GM21528 (cell line): Measurements from ENCODE around the gene TMEM161B.
"Not testable (repeated sequence)": the region's sequence is repeated elsewhere in the genome, so short reads cannot be mapped to it uniquely, and the experiment has no call there.

Experiments
- ATAC-seq: cut with Tn5 transposase; IDR thresholded peaks from one replicate; pipeline ENCODE4 v1.9.1; 2021; ENCODE audit warnings: mild to moderate bottlenecking, moderate library complexity; ENCODE audit not compliant: unreplicated experiment, low FRiP score

The TMEM161B gene

DNA sequence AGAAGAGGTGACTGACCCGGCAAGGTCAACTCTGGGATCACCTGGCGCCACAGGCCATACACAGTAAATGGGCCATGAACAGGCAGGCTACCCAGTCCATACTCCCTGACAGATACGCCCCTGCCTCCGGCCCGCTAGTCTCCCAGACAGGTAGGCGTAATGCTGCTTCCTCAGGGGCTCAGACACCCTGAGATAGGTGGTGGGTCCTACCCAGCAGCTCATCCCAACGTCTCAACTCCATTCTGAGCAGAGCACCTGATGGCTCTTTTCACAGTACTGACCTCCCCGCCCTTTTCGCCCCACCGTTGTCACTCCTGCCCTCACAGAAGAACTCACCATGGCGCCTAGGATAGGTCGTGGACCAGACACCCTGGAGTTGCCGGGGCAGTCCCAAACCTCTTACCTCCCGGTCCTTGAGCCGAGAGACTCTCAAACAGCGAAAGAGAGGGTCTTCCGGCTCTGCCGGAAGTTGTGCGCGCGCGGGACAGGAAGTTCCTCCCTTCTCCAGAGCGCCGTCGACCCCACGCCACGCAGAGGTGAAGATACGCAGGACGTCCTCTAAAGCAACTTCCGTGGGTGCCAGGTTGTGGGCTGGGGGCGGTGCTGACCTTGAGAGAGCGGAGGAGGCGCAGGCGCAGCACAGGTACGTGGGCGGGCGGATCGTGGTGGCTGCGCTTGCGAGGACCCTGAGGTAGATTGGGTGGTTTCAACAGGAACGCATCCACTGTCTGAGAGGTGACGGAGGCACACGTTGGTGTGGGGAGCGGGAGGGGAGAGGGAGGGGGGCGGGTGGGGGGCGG lies at the start of gene TMEM161B:
Gene TMEM161B (minus strand): TSS at position 461 of the 800 bp plus-strand sequence. CDS start 122 bp downstream, at position 339.
- peak; percentile 99 for ATAC-seq

GRCh38 chr5:88304356-88304755 lies 35.7 kb upstream of the TMEM161B start:
- ATAC-seq: no peak

- no peak for ATAC-seq
Observed at GRCh38 chr5:88298425-88298824, 29.8 kb upstream of the TMEM161B start.

DNA sequence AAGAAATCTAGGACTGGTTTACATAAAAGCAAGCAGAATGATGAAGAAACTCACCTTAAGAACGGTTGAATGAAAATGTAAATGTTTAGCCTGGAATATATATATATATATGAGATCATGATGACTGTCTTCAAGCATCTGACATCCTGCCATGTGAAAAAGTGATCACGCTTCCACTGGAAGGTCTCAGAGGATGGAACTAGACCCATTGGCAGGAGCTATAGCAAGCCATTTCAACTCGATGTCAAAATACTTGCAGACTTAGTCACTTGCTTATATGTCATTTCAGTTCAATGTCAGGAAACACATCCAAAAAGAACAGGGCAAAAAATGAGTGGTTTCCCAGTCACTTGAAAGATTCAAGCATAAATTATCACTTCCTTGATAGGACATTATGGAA lies 22.2 kb upstream of the TMEM161B start:
- ATAC-seq: no peak

DNA sequence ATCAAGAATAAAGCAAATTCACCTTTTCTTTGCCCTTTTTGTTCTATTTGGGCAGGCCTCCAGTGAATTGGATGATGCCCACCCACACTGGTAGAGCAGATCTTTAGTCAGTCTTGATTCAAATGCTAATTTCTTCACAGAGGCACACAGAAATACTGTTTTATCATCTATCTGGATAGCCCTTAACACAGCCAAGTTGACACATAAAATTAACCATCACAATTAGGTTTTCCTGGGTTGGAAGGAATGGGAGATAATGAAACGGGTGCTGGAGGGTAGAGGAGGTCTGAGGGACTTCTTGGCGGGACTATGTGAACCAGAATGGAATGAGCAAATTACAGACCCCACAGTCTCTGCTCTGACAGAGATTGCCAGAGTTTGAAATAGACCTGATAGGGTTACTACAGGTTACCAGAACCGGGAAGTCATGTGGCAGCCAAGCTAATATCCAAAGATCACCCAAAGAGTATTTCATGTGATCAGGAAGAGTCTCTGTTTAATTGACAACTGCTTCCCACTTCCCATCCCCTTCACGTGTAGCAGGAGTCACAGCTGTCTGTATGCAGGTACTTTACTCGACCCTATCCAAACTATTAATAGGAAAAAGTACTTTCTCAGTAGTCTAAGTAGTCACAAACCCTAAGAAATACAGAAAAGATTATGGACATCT lies 20.0 kb upstream of the TMEM161B start:
- no peak for ATAC-seq

- ATAC-seq: no peak
Observed at GRCh38 chr5:88287846-88288527, 19.3 kb upstream of the TMEM161B start.

DNA sequence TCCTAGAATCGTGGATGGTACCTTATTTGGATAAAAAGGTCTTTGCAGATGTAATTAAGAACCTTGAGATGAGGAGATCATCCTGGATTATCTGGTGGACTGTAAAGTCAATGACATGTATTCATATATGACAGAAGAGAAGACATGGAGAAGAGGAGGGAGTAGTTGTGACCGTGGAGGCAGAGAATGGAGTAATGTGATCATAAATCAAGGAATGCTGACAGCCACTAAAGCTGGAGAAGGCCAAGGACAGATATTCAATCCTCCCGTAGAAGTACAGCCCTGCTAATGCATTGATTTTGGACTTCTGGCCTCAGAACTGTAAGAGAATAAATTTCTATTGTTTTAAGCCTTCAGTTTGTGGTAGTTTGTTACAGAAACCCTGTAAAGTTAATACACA lies 18.7 kb upstream of the TMEM161B start:
- no peak for ATAC-seq

DNA sequence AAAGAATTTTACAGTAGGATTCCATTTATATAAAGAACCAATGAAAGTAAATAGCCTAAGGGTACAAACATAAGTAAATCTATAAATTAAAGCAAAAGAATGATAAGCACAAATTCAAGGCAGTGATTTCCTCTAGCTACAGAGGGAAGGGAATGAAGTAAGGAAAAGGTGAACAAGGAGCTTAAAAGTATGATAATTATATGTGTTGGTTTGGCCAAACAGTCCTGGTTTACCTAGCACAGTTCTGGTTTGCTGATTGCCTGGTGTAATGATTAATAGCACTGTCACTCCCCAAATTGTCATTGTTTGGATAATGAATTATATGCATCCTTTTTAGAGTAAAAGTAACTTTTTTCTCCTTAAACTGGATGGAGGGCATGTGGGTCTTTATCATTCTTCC lies 15.0 kb upstream of the TMEM161B start:
- ATAC-seq: no peak

DNA sequence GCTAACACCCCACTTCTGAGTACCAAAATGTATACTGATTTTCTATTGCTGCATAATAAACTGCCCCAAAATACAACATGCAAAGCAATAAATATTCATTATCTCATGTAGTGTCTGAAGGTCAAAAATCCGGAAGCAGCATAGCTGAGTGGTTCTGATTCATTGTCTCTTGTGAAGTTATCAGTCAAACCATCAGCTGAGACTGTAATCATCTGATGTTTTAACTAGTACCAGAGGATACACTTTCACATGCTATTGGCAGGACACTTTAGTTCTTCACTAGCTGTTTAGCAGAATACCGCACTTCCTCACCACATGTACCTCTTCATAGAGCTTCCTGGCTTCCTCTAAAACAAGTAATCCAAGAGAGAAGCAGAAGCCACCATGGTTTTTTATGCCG lies 12.7 kb upstream of the TMEM161B start:
- no peak for ATAC-seq

DNA sequence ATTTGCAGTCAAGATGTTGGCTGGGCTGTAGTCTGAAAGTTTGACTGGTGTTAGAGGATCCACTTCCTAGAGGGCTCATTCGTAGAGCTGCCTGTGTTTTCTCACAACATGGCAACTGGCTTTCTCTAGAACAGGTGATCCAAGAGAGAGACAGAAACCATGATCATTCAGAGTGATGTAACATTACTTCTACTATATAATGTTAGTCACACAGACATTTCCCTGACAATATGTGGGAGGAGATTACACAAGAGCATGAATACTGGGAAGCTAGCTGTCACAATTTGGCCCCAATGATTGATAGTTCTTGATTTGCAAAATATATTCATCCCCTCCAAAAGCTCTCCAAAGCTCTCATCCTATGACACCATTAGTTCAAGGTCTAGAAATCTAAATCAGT lies 10.9 kb upstream of the TMEM161B start:
- ATAC-seq: no peak

GRCh38 chr5:88276378-88276777 lies 7.7 kb upstream of the TMEM161B start:
- ATAC-seq: no peak

DNA sequence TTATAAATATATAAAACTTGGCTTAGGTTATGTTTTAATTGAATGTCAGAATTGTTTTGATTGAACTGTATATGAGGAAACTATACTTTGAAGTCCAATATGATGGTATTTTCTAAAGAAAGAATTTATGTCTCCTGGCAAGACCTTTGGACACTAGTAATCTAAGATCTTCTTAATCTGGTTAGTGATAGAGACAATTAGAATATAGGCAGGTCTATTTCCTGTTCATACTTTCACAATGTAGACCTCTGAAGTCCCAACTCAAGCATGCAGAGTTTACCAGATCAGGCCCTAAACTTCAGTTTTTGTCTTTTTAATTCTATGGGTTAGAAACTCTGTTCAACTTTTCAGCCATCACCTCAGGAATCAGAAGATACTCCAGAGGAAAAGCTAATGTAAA lies 6.9 kb upstream of the TMEM161B start:
- no peak for ATAC-seq

GRCh38 chr5:88269222-88269771 lies 652 bp upstream of the TMEM161B start:
- peak; percentile 17 for ATAC-seq

- ATAC-seq: not testable (repeated sequence)
Observed at GRCh38 chr5:88264565-88264964, 4.1 kb downstream of the TMEM161B start.

DNA sequence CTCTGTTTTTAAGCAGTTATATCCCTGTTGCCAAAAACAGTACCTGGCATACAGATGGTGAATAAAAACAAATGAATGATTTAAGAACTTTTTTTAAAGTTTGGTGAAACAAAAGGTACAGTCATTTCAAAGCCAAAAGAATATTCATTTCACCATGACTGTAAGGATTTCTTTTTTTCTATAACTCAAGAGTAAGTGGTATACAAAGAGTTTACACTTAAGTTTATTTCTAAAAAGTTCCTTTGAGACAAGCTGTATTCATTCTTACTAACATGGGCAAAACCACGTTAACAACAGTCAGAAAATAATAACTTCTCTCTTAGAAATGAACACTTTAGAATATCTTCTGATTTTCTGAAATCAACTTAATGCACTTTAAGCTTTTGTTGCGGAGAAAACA lies 5.3 kb downstream of the TMEM161B start:
- ATAC-seq: no peak

GRCh38 chr5:88262116-88262515 lies 6.5 kb downstream of the TMEM161B start:
- ATAC-seq: no peak

GRCh38 chr5:88258636-88259035 lies 10.0 kb downstream of the TMEM161B start:
- ATAC-seq: no peak

DNA sequence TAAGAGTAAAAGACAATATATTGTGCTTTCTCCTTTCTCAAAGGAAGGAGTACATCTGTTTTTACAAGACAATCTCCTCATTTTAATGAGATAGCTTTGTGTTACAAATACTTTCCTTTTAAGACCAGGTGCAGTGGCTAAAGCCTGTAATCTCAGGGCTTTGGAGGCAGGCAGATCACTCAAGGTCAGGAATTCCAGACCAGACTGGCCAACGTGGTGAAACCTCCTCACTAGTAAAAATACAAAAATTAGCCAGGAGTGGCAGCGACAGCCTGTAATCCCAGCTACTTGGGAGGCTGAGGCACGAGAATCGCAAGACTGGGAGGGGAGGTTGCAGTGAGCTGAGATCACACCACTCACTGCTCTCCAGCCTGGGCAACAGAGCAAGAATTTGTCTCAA lies 11.8 kb downstream of the TMEM161B start:
- no peak for ATAC-seq

DNA sequence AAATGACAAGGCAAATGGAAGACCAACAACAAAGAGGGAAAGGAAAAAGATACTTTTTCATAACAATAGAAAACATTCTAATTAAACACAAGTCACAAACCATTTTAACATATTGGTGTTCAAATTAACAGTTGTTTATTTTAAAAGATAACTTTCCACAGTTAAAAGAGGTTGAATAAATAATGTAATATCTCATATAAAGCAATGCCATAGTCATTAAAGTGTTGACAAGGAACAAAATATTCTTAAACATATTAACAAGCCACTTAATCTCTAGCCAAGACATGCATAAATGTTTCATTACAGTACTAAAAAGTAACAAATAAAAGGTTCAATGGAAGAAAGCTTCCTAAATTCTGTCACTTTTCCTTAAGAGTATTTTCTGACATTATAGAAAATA lies 12.6 kb downstream of the TMEM161B start:
- ATAC-seq: no peak

DNA sequence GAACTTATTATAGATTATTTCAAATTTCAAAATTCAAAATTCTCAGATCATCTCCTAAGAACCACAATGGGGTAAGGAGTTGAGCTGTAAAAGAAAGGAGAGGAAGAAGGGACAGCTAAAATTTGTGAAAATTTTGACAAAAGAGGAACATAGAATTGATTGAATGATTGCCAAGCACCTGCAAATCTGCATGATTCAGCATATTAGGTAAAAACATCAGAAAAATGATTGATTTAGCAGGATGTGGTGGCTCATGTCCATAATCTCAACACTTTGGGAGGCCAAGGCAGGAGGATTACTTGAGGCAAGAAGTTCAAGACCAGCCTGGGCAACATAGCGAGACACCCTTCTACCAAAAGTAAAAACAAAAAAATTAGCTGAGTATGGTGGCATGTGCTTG lies 14.3 kb downstream of the TMEM161B start:
- no peak for ATAC-seq

DNA sequence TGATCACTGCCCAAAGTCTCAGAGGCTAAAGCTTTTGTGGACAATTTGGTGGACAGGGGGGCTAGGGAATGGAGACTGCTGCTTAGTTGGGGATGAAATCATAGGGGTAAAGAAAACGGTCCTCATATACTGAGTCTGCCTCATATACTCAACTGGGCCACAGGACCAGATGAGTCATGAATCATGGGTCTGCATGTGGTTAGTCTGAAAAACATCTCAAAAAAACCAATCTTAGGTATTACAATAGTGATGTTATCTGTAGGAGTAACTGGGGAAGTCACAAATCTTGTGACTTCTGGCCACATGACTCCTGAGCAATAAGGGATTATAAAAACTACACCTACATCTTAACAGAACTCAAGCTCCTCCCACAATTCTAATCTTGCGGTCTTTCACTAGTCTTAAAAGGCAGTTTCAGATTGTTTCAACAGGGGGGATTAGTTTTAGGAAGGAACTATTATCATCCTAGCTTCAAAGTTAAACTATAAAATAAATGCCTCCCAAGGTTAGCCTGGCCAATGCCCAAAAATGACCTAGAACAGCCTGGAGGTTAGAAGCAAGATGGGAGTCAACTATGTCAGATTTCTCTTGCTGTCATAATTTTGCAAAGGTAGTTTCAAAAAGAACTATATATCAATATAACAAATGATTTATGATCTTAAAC lies 17.5 kb downstream of the TMEM161B start:
- no peak for ATAC-seq
